ENCODE measurements around the gene NT5DC4.

The NT5DC4 gene

DNA sequence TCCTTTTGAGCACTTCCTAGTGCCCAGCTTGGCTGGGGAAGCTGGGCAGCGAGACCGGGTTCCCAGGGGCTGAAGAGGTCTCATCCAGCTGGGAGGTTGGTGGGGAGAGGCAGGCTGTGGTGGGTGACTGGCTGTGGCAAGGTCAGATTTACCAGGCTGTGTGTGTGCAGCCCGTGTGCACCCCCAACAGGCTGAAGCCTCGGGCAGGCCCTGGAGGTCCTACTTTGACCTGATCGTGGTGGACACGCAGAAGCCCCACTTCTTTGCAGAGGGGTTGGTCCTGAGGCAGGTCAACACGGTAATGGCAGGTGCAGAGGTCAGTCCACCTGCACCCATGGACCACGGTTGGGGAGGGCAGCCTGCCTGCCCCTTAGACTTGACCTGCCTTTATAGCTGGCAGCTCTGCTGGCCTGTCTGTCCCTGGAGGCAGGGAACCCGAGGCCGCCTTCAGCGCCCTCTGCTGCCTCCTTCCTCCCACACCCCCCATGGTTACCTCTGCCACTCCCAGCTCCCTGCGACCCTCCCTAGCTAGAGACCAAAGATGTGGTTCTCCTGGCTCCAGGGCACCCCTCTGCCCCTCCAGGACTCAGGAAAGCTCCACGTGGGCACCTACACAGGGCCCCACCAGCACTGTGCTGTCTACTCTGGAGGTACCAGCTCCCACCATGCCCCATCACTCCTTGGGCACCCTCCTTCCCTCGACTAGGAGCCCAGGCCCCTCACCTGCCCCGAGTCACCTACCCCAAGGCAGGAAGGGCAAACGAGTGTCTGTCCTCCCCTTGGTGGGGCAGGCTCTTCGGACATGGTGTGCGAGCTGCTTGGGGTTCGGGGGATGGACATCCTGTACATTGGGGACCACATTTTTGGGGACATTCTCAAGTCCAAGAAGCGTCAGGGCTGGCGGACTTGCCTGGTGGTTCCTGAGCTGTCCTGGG lies 4.0 kb downstream of the NT5DC4 start:
- DNase-seq = no peak

DNA sequence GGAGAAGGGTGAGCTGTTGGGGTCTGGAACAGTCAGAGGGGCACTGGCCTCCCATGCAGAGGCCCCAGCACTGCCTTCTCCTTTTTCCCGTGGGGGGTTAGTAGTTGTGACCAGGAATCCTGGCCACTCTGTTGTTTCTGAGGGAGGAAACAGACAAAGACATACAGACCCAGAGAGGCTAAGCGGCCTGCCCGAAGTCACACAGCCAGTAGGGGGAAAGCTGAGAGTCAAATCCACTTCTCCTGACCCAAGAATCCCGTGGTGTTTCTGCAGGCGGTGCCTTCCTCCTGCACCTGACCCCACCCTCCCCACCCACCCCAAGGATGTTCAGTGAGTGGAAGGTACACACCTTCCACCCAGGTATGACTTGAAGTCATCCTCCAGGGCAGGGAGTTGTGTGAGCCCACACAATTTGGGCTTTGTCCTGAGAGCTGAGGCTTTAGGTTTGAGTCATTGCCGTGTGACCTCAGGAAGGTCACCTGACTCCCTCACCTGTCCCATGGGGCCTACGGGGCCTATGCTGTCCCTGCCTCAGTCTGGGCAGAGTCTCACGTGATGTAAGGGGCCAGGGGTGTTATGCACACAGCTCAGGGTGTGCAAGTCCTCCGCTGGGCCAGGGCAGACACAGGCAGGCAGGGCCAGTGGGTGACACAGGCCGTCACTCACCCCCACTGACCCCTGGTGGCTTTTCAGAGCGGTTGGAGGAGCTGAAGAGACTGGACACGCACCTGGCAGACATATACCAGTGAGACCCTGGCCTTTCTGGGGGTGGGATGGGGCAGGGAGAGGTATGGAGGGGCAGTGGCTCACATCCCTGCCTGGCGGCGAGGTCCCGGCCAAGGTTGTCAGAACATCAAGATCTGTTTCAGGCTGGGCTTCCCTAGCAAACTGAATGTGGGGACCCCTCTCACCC lies 5.0 kb downstream of the NT5DC4 start:
- DNase-seq = no peak

DNA sequence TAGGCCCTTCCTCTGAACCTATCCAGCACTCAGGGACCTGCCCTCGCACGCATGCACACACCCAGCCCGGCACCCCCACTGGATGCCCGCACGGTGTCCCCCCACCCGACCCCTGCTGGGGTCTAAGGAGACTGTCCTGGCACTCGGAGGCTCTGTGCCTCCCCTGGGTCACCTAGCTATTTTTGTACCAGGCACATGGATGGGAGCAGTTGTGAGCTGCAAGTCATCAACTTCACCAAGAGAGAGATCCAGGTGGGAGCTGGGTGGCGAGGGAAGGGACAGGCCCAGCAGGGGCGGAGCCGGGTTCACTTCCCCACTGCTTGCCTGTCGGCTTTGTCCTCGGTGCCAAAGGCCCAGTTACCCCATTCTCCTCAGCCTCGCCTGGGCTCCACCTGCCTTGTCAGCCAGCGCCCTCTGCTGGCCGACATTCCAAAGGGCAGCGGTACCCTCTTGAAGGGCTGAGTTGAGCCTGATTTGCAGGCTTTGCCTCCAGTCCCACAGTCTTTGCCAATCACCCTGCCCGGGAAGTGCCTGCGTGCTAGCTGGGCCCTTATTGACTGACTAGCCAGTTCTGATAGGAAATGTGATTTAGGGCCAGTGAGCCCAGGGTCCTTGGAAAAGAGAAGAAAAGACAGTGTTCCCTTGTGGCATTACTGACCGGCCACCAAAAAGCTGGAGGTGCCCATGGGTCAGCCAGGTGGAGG lies 5.8 kb downstream of the NT5DC4 start:
- peak; percentile 87 to 91 for DNase-seq

DNA sequence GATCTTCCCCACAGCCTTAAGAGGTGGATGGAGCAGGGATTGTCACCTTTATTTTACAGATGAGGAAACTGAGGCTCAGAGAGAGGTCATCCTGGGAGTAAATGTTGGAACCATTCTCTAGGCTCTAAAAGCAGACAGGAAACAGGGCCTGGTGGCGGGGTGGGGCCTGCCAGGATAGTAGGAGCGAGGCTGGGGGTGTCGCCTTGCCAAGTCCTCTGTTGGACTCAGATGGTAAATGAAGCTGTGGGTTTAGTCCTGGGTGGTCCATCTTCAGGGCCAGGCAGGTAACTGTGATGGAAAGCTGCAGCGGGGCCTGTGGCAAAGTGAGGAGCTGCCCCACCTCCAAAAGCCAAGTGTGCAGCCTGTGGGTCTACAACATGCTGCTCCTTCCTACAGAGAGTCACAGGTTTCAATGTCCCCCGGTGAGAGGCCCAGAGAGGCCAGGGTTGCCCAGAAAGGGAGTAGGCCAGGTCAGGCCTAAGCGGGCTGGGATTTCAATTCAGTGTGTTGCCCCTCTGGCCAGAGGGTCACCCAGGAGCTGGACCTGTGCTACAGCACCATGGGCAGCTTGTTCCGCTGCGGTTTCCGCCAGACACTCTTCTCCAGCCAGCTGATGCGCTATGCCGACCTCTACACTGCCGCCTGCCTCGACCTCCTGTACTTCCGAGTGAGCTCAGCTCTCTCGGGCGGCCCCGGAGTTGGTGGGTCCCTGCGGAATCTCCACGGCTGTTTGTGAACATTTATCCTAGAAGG lies 6.6 kb downstream of the NT5DC4 start:
- no peak for DNase-seq

DNA sequence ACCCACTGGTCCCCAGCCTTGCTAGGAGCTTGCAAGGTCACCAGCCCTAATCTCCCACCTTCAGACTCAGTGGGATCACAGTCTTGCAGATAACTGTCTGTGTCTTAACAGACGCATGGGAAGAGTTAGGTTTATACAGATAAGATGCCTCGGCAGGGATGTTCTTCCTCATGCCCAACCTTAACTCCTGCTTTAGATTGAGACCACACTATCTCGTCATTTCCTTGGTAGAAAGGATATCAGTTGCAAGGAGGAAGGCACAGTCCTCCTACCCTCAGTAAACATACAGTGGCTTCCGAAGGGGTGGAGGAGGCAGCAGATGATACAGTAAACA lies 7.2 kb downstream of the NT5DC4 start:
- no peak for DNase-seq

DNA sequence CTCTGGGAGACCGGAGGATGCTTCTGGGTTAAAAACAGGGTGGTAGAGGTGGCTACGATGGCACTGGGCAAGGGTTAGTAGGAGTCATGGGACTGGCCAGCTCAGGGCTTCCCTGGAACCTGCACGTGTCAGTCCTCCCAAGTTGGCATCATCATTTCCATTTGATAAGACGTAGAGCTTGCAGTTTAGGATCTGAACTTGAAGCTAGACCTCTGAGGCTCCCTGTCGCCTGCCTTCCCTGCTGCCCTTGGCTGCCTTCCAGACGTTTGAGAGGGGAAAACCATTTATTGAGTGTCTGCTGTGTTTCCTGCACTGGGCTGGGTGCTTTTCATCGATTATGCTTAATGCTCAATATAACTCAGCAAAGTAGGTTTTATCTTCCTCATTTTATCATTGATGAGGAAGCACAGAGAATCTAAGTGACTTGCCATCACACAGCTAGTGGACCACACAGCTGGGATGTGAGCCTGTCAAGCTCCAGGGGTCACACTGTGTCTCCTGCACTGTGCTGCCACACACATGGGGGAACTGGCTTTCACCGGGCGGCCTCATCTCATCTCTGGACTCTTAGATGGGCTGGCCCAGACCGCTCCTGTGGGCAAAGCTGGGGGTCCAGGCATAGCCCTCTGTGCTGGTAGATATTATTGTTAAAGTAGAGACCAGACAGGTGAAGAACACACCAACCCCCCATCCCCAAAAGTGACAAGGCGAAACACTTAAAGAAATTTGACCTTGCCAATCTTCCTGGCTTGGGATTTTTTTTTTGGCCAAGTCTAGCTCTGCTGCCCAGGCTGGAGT lies 7.8 kb downstream of the NT5DC4 start:
- DNase-seq = no peak

GRCh38 chr2:112730216-112730615 lies 9.4 kb downstream of the NT5DC4 start:
- DNase-seq = no peak

- DNase-seq = no peak
Measured at GRCh38 chr2:112730791-112731190, 10.0 kb downstream of the NT5DC4 start.

- no peak for DNase-seq
Measured at GRCh38 chr2:112731479-112731878, 10.7 kb downstream of the NT5DC4 start.

DNA sequence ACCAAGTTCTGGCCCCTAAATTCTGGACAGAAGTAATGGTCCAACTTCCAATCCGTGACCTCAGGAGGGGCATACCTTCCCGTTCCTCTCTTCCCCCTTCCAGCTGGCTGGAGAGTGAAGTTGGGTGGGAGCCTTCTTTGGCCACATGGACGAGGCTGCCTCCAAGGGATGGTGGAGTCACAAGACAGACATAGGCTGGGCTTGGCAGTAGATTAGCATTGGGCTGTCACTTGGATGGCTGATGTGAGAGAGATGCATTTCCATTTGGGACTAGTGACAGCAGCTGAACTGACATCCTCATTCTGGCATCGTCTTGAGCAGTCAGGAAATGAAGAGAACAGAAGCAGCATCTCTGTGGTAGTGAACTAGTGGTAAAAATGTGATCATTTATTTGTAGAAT lies 12.6 kb downstream of the NT5DC4 start:
- no peak for DNase-seq

DNA sequence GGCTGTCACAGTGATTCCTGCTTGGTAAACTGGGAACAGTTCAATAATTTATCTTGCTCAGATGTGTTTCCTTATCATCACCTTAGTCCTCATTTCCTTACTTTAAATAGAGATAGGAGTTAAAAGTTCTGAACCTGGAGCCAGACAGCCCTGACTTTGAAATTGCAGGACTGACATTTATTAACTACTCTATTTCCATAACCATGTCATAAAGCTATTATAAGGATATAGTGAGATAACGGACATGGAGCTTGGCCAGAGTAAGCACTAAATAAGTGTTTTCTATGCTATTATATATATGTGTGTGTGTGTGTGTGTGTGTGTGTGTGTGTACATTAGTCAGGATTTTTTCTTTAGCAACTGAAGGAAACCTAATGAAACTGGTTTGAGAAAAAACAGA lies 13.1 kb downstream of the NT5DC4 start:
- DNase-seq = no peak

- DNase-seq = no peak
Measured at GRCh38 chr2:112737542-112738232, 16.9 kb downstream of the NT5DC4 start.

DNA sequence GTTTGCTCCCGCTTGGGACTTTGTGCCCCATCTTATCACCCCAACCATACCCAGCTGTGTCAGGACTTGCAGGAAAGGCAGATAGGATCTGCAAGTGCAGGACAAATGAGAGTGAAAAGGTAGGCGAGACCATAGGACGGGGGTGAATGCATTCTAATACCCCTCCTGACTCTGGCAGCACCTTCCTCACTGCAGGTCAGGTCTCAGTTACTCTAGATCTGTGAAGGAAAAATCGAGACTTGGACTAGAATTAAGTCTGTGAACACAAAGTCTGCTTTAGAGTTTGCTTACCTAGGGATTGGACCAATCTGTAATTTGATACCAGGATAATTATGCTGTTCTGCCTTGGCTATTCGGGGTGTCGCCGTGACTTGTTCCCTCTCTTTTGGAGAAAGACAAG lies 19.7 kb downstream of the NT5DC4 start:
- DNase-seq = no peak

GRCh38 chr2:112749755-112750559 lies 29.1 kb downstream of the NT5DC4 start:
- DNase-seq = peak; percentile 89

DNA sequence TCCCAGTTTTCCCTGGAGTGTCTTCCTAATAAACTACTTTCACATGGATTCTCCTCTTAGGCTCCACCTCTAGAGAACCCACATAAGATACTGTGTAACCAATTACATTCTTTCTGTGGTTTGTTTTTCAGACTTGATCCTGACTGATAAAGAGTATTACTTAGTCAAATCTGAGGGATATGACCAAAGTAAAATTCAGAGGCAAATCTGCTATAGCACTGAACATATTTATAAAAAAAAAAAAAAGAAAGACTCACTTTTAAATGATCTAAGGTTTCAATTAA lies 29.7 kb downstream of the NT5DC4 start:
- no peak for DNase-seq

- DNase-seq = no peak
Measured at GRCh38 chr2:112751451-112752197, 30.8 kb downstream of the NT5DC4 start.

DNA sequence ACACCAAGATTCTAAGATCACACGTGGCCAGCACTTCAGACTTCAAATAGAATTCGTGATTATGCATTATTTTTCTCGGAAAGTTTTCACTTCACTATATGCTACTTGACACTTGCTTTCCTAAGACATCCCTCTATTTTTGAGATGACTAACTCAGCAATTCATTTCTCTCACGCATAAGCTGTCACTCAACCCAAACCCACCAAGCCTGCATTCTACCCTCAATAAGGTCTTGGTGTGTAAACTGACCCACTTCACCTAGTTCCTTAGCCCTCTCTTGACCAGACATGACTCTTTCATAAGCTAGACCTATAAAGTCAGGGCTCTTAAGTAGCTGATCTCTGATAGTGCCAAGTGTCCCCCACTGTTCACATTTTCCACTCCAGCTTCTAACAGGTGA lies 31.8 kb downstream of the NT5DC4 start:
- DNase-seq = no peak

DNA sequence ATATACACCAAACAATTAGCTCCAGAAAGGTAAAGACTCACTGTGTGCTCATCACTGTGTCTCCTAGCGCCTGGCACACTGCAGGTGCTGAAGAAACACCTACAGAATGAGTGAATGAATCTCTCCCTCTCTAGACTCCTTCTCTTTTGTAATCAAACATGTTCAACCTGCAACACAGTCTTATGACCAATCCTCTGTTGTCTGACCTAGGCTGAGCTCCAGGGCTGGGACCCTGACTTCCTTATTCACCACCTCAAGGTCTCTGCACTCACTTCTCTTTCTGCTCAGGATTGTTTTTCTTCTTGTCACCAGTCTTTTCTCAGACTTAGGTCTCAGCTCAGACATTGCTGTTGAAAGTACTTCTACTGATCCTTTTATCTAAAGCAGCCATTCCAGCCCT lies 33.7 kb downstream of the NT5DC4 start:
- no peak for DNase-seq

DNA sequence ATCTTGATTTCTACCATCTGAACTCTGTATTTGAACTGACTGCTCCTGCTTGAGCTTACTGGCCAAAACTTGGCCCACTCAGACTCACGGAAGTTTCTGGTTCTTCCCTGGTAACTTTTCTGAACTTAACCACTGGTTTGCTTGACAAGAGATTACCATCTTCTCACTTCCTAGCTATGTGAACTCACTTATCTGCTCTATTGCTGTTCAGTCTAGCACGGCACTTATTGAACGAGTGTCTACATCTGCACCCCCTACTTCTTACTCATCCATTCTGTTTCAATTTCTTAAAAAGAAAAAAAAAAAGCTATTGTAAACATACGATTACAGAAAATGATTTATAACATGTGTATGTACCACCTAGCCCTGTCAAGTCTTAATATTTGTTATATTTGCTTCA lies 34.6 kb downstream of the NT5DC4 start:
- no peak for DNase-seq

DNA sequence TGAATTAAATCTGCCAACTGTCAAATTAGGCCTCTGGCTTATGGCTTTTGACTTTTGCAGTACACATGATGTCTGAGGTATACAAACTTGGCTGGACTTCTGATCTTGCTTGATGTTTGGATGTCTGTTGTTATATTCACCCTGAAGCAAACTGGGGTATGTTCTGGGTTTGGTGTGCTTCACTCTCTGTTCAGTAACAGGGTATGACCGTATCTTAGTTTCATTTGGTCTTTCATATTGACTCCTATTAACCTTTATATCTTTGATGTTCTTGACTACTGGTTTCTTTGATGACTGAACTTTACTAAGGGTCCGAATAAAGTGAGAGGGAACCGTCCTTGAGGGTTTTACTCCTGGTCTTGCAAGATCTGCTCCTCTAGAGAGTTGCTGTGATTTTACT lies 35.4 kb downstream of the NT5DC4 start:
- no peak for DNase-seq
